Bronchial epithelial cell (primary cell): ENCODE data around the gene ZNF366. TPM values are rescaled to one million over a fixed set of nuclear protein-coding genes. Genes with fewer than 3 reads are reported as not detected.

Source experiments
- total RNA-seq: library from RNA; depleted of rRNA; stranded (reverse); fragments of >200 nt; gene quantifications from 2 replicates; pipeline ENCODE4 v1.2.1, GENCODE V29; 2014

The ZNF366 gene
- total RNA-seq, 1 donor from 2014 or later, result not detected

Other genes starting within 250 kb of the ZNF366 start
- gene MRPS27, start 187.2 kb downstream of the ZNF366 start, total RNA-seq, result 32.8 and 53.4 TPM in 2 replicates
- gene PTCD2, start 187.0 kb downstream of the ZNF366 start, total RNA-seq, result 3.4 and 3.6 TPM in 2 replicates